ENCODE measurements around the gene EID2B.

The EID2B gene

GRCh38 chr19:39520541-39521484, 11.8 kb downstream of the EID2B start:
- no peak overlapping the region for H3K4me3 ChIP-seq (ENCODE audit: low read depth, low read length)
- DNase-seq (ENCODE audit: low read depth): no peak
- TF ChIP-seq CTCF (IDR thresholded peaks at IDR 0.05; ENCODE audit: control insufficient read depth, extremely low read depth, insufficient read depth): no peak

DNA sequence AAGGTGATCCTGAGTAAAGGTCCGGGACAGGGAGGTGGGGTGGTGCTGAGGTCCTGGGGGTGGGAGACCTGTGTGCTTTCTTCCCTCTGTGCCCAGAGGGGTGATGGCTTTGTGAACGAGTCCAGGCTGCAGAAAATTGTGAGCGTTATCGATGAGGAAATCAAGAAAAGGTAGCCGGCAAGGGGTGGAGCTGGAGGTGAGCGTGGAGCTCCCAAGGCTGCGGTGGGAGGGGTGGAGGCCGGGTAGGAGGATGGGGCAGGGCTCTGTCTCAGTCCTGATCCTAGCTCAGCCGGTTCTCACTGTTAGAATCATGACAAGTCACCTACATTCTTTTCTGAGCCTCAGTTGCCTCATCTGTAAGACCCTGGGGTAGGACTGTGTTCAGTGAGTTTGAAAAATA, 13.7 kb downstream of the EID2B start:
- TF ChIP-seq CTCF (IDR thresholded peaks at IDR 0.05; ENCODE audit: control insufficient read depth, extremely low read depth, insufficient read depth): no peak
- DNase-seq (ENCODE audit: low read depth): no peak
- H3K4me3 ChIP-seq (ENCODE audit: low read depth, low read length): no peak overlapping the region

- no peak for DNase-seq (ENCODE audit: low read depth)
- no peak for TF ChIP-seq CTCF (IDR thresholded peaks at IDR 0.05; ENCODE audit: control insufficient read depth, extremely low read depth, insufficient read depth)
- no peak overlapping the region for H3K4me3 ChIP-seq (ENCODE audit: low read depth, low read length)
Observed at GRCh38 chr19:39518458-39518857, 14.2 kb downstream of the EID2B start.

DNA sequence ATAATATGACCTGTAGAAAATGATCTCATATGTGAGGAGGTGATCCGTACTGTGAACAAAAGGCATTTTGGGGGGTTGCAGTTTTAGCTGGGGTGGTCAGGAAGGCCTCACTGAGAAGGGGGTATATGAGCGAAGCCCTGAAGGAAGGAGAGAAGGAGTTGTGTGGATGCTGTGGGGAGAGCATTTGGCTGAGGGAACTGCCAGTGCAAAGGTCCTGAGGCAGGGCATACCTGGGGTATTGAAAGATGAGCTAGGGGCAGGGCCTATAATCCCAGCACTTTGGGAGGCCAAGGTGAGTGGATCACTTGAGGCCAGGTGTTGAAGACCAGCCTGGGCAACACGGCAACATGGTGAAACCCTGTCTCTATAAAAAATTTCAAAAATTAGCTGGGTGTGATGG, 15.2 kb downstream of the EID2B start:
- H3K4me3 ChIP-seq (ENCODE audit: low read depth, low read length): no peak overlapping the region
- TF ChIP-seq CTCF (IDR thresholded peaks at IDR 0.05; ENCODE audit: control insufficient read depth, extremely low read depth, insufficient read depth): no peak
- no peak for DNase-seq (ENCODE audit: low read depth)

- no peak overlapping the region for H3K4me3 ChIP-seq (ENCODE audit: low read depth, low read length)
- no peak for DNase-seq (ENCODE audit: low read depth)
- TF ChIP-seq CTCF (IDR thresholded peaks at IDR 0.05; ENCODE audit: control insufficient read depth, extremely low read depth, insufficient read depth): no peak
Observed at GRCh38 chr19:39516270-39516669, 16.4 kb downstream of the EID2B start.

DNA sequence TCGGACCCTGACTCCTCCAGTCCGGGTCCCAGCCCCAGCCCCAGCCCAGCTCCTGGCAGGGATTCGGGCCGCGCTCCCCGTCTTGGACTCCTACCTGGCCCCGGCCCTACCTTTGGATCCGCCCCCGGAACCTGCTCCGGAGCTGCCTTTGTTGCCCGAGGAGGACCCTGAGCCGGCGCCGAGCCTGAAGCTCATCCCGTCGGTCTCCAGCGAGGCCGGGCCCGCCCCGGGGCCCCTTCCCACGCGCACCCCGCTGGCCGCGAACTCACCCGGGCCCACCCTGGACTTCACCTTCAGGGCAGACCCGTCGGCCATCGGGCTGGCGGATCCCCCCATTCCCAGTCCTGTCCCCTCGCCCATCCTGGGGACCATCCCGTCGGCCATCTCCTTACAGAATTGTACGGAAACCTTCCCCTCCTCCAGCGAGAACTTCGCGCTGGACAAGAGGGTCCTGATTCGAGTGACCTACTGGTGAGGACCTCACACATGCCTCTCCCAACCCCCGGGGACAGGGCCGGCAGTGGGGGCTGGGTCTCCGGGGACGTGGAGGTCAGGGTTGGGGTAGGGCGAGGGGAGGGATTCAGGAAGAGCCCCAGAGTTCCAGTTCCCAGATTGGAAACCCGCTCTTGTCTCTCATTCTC, 17.0 kb downstream of the EID2B start:
- peak overlapping the region; percentile 35 for H3K4me3 ChIP-seq (ENCODE audit: low read depth, low read length)
- TF ChIP-seq CTCF (IDR thresholded peaks at IDR 0.05; ENCODE audit: control insufficient read depth, extremely low read depth, insufficient read depth): no peak
- no peak for DNase-seq (ENCODE audit: low read depth)

All from LNCaP clone FGC (cell line).